GM18909 (cell line): ENCODE measurements around the gene CLP1.
"Not testable (repeated sequence)": the region's sequence is repeated elsewhere in the genome, so short reads cannot be mapped to it uniquely, and the experiment has no call there.

Source experiments
- ATAC-seq: cut with Tn5 transposase; IDR thresholded peaks from one replicate; pipeline ENCODE4 v1.9.1; 2021; ENCODE audit warnings: mild to moderate bottlenecking; ENCODE audit not compliant: unreplicated experiment, poor library complexity

CLP1 gene

DNA sequence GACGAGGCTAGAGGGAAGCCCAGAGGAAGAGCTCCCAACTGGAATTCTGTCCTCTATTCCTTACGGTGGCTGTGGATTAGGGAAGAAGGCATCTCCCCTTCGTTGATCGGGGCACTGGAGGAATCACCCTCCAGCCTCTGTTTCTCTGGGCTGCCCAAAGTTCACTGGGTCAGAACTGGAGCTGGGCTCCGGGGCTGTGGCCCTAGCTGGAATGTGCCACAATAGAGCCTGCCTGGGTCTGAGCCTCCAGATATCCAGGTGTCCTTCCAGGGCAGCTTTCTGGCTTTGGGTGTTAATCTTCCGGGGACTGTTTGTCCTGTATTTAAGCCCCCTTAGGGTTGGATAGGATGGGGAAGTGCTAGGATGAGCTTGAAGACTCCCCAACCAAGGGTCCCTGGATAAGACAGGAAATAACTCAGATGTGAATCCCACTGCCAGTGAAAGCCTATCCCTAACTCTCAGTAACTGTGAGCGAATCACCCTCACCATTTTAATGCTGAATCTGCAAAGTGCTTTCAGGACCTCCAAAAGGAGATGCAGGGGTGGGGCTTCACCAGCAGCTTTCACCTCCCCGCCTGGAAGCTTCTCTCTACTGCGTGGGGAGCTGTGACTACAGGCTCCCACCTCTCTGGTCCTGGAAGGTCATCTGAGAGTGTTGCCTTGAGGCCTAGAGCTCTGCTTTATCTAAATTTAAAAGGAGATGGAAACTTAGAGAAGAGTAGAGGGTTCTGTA lies 17.3 kb upstream of the CLP1 start:
- no peak for ATAC-seq

DNA sequence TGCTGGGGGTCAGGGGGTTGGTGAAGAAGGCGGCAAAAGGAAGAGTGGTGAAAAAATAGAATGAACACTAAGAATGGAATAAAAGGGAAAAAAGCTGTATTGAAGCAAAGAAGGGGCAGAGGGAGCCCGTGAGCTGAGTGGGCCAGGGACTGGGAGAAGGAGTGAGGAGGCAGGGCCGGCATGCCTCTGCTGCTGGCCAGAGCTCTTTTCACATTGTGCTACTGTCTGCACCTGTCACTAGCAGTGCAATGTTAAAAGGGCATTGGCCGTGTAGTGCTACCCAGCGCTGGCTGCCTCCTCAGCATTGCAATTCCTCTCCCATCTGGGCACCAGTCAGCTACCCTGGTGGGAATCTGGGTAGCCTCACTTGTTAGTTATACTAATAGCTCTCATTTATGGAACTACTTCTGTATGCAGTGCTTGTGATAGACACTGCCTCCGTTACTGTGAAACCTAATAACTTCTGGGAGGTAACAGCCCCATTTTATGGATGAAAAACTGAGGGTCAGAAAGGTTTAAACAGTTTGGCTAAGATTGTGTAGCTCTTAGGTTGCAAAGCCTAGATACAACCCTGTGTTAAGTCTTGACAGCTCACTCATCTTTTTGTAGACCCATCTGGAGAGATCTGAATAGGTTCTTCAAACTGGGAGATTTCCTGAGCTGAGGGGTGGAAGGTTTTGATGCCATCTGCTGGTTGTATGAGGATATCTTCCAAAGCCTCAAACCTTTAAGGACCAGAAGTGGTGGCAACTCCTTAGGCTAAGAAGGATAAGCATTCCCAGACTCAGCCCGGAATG lies 16.4 kb upstream of the CLP1 start:
- no peak for ATAC-seq

DNA sequence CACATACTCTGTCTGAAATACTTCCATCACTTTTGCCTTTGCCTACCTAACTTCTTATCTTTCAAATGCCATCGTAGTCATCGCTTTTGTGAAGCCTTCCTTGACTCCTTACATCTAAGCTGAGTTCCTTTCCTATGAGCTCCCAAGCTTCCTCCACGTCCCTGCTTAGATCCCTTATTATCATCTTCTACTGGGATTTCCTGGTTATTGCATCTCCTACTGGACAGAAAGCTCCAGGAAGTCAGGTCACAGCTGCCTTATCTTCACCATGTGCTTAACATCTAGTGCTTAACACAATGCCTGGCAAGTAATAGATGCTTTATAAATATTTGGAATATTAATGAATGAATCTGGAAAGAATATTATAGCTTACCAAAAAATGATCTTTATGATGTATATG lies 13.8 kb upstream of the CLP1 start:
- no peak for ATAC-seq

DNA sequence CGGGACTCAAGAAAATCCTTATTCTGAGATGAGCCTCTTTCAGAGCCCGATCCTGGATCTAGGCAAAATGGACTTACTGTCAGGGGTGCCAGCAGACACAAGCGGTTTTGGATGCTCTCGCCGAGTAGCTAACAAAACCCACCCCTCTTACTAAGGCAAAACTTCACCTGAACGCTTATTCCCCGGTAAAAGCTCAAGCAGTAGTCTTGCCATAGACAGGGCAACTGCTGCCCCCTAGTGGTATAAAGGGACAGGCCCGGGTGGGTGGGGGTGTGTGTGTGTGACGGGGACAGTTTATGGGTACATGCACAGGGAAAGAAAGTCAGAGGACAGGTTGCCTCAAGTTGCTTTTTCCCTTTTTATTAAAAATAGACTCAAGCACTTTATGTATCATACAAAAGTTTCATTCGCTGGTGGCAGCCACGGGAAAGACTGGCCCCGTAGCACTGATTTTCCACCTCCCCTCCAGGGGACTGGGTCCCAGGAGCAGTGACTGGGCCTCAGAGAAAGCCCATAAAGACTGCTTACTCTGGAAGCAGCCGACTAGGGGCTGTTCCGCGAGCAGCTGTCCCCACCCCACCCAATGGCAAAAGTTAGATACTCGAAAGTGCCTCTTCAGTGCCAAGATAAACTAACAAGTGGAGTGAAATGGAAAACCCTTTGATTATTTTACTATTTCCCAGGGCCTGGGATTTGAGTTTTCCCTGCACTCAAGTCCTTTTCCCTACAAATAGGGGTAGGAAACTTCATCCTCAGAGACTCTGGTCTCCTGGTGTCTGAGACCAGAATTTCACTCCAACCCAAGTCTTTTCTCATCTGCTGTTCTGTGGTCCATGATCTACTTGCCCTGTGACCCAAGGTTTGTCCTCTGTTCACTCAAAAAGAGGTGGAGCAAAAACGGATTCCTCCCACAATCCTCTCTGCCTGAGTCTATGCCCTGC lies 12.5 kb upstream of the CLP1 start:
- peak; percentile 64 for ATAC-seq

DNA sequence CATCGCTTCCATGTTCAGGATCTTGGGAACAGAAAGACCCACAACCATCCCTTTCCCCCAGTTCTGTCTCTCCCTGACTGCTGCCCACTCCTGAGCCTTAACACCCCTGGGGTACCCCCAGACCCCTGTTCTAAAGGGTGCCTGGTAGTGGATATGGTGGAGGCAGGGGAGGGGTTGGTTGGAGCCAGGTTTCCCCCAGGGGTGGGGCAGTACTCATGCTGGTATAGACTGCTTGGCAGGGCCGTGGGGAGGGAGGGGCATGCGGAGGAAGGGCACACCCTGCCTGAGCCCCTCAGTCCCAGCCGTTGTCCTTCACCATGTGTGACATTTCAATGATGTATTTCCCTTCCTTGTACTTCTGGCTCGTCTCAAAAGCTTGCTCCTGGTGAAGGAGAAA lies 11.9 kb upstream of the CLP1 start:
- no peak for ATAC-seq

DNA sequence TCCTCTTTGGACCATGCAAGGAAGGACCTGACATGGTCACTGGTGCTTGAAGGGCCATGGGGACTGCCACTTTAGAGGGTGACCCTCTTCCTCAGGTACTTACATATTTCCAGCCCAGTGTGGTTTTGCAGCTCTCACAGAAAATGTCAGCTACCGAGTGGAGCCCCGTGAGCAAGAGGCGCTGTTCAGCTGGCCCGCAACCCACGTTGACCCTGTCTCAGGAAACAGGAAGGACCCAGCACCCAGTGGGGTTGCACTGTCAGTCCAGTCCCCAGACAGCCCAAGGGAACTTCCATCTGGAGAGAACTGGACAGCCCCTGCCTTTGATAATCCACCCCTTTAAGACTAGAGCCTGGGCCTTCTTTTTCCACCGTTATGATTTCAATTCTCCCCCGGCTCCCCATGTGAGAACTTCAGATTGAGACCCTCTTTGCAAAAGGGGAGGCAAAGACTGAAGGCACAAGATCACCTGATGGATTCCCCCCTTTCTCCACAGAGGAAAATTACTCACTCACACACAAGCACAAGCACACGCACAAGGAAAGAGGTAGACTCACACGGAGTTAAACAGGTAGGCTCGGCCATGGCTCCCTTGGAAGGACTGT lies 11.3 kb upstream of the CLP1 start:
- no peak for ATAC-seq

DNA sequence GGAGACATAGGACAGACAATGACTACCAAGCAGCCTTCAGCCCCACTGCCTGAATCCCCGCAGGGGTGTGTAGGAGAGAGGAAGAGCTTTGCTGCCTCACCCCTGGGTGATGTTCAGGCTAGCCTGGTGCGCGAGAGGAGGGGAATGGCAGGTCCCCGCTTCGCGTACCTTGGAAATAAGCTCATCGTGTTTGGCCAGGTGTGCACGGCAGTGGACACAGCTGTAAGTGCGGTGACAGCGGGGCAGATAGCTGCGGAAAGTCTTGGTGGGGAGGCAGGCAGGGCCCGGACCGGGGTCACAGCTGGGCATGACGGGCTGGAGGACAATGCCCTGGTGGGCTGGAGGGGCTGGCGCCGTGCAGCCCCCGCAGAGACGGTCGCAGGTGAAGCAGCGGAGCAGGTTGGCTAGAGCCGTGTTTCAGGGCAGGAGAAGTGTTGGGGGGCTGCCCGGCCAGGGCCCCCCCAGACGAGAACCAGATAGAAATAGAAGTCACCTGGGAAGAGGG lies 10.7 kb upstream of the CLP1 start:
- no peak for ATAC-seq

DNA sequence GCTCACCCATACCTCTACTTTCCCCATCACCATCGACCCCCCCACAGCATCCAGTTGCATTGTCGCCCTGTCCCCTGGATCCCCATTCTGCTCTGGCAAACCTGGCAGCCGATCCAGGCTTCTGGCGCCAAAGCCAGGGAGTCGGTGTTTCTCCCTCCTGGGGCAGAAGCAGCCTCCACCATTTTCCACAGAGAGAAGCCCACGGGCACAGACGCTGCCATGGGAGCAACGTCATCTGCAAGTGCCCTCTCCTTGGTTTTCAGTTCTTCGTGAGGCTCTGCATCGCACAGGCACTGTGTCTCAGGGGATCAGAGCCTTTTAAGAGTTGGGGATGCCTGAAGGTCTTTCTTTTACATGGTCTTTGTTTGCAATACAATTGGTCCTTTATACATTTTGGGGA lies 10.2 kb upstream of the CLP1 start:
- no peak for ATAC-seq

DNA sequence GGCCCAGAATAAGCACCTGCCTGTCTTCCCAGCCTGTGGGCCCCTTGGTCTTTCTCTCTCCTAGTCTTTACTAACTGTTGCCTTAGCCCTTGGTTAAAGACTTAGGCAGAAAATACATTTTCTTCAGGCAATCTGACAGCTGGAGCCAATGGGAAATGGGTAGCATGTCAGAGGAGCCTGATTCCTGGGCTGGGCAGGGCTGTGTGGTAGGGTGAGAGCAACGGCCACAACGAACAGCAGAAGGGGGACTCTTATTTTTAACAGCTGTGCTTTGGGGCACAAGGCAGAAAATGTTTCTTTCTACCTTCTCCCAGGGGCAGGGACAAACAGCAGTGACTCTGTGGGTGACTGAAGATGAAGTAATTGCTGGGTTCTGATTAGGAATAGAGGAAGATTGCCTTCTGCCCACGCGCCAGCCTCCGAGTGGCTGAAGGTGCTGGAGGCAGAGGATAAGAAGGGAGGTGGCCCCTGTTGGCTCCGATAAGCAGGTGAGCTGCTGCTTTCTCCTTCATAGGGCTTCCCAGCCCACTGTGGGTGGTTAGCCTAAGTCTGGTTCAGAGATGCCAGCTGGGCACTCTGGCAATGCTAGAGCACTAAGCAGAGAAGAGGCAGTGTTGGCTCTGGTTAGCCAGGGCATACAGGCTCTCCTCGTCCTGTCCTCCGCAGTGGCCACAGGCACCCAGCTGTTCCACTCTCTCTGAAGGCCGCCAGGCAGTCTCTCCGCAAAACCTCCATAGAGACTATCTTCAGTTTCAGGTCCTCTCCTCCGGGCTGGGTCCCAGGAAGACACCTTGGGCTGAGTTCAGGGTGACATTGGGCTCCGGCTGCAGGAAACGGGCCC lies 9.4 kb upstream of the CLP1 start:
- ATAC-seq = no peak

DNA sequence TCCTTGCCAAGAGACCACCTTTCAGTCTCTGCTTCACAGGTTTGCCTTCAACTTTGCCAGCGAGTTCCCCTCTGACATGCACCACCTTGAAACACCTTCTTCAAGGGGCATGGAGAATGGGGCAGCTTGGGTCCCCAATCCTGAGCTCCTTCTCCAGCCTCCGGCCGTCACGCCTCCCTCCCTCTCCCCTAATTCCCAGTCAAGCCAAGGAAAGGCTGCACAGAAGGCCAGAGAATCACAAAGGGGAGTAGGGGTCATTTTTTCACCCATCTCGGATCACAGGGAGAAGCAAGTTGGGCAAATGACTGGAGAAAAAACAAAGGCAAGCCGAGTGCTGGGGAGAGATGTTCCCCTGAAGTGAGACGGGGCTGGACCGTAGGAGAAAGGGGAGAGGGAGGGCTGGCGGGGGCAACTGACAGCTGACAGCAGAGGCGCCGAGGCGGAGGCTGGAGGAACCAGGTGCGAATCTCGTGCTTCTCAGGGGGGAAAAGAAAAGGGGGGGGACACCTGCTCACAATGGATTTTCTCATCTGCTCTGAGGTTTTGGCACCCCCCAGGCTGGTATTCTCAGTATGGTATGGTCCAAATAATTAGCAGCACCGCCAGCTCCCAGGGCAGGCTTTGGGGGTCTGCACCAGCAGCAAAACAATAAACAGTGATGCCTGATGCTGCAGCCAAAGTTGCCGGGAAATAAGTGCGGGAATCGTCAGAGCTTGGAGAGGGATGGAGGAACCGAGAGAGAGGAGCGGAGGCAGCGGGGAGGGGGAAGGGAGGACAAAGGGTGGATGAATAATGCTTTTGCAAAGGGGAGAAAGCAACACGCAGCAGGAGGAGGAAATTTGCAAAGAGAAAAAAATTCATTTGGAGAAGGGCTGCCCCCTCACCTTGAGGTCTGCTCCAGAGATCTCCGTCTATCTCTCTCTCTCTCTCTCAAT lies 8.5 kb upstream of the CLP1 start:
- no peak for ATAC-seq

DNA sequence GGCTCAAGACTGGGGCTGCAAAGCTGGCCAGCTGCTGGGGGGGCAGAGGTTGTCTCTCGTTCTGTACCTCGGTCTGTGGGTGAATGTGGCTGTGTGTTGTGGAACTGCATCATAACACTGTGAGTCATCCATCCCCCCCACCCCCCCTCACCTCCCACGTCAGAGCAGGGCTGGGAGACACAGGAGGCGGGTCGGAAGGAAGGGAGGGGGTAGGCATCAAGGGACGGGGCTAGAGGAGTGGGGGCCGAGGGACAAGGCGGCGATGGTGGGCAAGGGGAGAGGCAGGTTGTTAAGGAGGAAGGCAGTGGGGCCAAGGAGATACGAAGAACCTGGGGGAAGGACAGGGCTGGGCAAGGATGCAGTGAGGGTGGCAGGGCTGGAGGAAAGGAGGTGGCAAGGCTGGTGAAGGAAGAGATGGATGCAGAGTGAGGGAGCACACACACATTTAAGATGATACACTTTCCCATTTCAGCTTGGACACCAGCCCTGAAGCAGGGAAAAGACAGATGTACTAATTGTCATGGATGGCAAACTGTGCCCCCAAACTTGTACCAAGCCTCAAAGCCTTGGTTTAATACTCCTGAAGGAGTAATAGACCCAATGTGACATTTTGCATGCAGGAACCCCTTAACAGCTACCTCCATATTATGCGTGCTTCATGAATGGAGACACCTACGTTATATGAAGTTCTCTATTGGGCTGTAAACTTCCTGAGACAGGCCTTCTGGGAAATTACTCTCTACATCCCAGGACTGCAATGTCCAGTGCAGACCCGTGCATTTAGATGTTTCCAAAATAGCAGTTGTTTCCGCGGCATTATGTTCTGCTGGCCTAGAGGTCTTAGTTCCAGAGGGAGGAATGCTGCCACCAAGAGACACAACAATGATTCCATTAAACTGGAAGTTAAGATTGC lies 7.5 kb upstream of the CLP1 start, which contains the start of gene YPEL4:
YPEL4 (minus strand) TSS at position 87 of the 913 bp plus-strand sequence. CDS start 2,805 bp downstream, outside the sequence.
- ATAC-seq = no peak

DNA sequence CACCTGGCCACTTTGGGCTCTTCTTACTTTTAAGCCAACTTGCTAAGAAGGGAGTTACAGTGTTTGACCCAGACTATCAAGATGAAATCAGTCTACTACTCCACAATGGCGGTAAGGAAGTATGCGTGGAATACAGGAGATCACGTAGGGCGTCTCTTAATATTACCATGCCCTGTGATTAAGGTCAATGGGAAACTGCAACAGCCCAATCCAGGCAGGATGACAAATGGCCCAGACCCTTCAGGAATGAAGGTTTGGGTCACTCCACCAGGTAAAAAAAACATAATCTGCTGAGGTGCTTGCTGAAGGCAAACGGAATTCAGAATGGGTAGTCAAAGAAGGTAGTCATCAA lies 6.8 kb upstream of the CLP1 start:
- ATAC-seq = no peak

DNA sequence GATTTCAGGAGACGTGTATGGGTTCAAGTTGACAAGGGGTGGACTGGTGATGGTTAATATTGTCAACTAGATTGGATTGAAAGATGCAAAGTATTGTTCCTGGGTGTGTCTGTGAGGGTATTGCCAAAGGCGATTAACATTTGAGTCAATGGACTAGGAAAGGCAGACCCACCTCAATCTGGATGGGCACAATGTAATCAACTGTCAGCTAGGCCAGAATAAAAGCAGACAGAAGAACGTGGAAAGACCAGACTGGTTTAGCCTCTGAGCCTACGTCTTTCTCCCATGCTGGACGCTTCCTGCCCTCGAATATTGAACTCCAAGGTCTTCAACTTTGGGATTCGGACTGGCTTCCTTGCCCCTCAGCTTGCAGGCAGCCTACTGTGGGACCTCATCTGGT lies 6.2 kb upstream of the CLP1 start:
- no peak for ATAC-seq

DNA sequence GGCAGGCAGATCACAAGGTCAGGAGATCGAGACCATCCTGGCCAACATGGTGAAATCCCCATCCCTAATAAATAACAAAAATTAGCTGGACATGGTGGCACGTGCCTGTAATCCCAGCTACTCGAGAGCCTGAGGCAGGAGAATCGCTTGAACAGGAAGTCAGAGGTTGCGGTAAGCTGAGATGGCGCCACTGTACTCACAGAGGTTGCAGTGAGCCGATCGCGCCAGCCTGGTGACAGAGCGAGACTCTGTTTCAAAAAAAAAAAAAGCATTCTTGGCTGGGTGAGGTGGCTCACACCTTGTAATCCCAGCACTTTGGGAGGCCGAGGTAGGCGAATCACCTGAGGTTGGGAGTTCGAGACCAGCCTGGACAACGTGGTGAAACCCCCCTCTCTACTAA lies 5.3 kb upstream of the CLP1 start:
- not testable (repeated sequence) for ATAC-seq

DNA sequence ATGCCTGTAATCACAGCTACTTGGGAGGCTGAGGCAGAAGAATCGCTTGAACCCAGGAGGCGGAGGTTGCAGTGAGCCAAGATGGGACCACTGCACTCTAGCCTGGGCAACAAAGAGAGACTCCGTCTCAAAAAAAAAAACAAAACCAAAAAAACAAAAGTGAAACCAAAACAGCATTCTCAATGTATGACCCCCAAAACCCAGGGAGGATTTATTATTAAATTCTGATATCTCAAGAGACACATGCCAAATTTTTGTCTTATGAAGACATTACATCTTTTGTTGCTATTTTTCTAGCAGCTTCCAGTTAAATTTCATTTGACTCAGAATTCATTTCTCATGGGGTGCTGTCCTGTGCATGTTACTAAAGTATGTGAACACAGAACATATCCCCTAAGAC lies 4.9 kb upstream of the CLP1 start:
- ATAC-seq = no peak

DNA sequence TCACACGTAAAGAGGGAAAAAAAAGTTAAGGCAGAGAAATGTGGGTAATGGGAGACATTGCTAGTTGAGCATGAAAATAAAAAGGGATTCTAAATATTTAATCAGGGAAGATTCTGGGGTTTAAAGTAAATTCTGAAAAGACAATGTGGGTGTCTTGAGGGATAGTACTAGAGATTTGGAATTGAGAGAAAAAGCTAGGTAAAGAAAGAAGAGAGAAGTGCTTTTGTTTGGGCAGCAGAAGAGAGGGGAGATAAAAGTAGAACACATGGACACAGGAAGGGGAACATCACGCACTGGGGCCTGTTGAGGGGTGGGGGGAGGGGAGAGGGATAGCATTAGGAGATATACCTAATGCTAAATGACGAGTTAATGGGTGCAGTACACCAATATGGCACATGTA lies 4.4 kb upstream of the CLP1 start:
- ATAC-seq = no peak

DNA sequence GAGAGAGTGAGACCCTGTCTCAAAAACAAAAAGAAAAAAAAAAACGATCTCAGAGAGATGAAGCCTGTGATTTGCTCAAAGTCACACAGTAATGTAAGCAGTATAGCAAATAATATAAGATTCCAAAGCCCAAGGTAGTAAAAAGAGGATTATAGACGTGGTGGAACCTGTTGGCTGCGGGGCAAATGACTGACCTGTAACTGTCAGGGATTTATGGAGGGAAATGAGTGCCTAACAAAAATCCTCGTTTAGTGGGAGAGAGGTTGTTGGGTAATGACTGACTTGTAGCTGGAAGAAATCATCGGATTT lies 723 bp upstream of the CLP1 start:
- no peak for ATAC-seq

DNA sequence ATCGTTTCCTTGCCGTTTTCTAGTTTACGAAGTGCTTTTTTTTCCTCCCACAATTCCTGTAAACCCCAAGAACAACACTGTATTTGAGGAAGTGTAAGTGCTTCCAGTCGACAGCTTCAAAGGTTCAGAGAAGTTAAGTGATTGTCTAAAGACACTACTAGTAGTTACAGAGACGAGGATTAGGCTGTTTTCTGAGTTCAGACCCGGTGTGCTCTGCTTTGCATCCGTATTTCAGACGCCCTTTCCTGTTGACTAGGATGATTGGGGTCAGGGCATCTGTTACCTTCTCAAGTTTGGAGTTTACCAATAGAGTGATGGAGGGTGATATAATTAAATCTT lies 430 bp downstream of the CLP1 start:
- no peak for ATAC-seq
